GM23248 (cell line): ENCODE results near the gene ATP6V0E1.

ENCODE experiments used
- EZH2 ChIP-seq: fragments of 200-600 bp; sonication (generic); IDR thresholded peaks from 2 replicates; pipeline ENCODE4 v1.6.1; 2018; ENCODE audit warnings: antibody characterized with exemption, mild to moderate bottlenecking; ENCODE audit not compliant: insufficient read depth, poor library complexity, severe bottlenecking
- EZH2phosphoT487 ChIP-seq: fragments of 200-600 bp; sonication (generic); IDR thresholded peaks from 2 replicates; pipeline ENCODE4 v1.6.1; 2018; ENCODE audit warnings: antibody characterized with exemption, moderate library complexity, mild to moderate bottlenecking, low read depth; ENCODE audit not compliant: insufficient read depth

- TF ChIP-seq EZH2phosphoT487 (no peak), EZH2 (no peak)
Observed at GRCh38 chr5:173056783-173057061, 73.2 kb downstream of the ATP6V0E1 start.
